A549 treated with CpdA at 1 μM for 4 hours (cell line): ENCODE results near the gene GTF3A. TPM values are rescaled to one million over a fixed set of nuclear protein-coding genes. Genes with fewer than 3 reads are reported as not detected.

Experiments used
- total RNA-seq: library from RNA; stranded (reverse); fragments of 200-300 nt; extraction: Qiagen RNA extraction; gene quantifications from 5 replicates; pipeline ENCODE4 v1.2.3, GENCODE V29; 2022; ENCODE audit warnings: low read depth

Gene GTF3A
- 92.7 to 102 TPM (median 98.3 TPM) in 5 replicates for total RNA-seq

GRCh38 chr13:27424246-27425157 lies at the start of gene GTF3A:
Gene GTF3A (plus strand): TSS chr13:27424619.

DNA sequence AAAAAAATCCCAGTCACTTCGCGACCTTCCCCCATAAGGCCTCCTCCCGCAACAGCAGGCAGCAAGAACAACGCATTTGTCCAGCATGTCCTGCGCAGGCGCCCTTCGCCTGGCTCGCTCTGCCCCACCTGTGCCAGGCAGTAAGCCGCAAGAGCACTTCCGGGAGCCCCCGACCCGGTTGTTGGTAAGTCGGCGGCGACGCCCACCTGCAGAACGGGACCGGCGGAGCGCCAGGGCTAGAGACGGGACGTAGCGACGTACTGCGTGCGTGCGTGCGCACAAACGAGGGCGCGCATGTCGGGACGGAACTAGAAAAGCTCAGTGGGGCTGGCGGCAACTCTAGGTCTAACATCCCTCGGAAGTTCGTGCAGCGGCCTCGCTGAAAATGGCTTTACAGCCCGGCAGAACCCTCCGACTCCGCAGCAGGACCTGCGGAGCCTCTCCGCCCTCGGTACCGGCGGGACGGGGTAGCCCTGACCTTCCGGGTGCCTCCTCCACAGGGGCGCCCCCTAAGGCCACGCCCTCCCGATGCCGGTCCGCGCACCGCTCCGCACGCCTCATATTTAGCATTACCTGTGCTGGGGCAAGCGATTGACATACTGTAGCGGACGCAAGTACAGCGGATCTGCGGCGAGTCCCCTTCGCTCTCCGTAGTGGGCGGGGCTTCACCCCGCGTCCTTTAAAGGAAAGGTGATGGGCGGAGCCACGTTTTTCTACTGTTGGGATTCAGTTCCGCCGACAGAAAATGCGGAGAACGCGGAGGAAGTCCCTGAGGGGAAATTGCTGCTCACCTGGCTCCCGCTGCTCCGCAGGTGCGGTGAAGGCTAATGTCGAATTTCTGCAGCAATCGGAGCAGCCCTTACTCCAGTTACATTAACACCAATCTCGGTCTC lies 25.8 kb downstream of the GTF3A start, which contains the start of gene MTIF3:
Gene MTIF3 (minus strand): TSS at position 629 of the 893 bp plus-strand sequence. CDS start 10,116 bp downstream, outside the sequence.

Other genes starting within 250 kb of the GTF3A start
- gene RPL21, start 173.1 kb upstream of the GTF3A start, total RNA-seq: 1,267 to 1,766 TPM (median 1,322 TPM) in 5 replicates
- gene RASL11A, start 153.8 kb upstream of the GTF3A start, total RNA-seq: 2.7 to 4.9 TPM (median 3.6 TPM) in 5 replicates
- gene MTIF3, start 25.9 kb downstream of the GTF3A start, total RNA-seq: 20.0 to 23.4 TPM (median 22.0 TPM) in 5 replicates
- gene LNX2, start 195.9 kb downstream of the GTF3A start, total RNA-seq: 3.1 to 3.7 TPM (median 3.1 TPM) in 5 replicates
- gene POLR1D, start 197.3 kb downstream of the GTF3A start, total RNA-seq: 148 to 181 TPM (median 159 TPM) in 5 replicates